Neural progenitor cell (in vitro differentiated cells): ENCODE results near the gene SHANK3.

Experiments
- EZH2phosphoT487 ChIP-seq: fragments of 200-600 bp; sonication (generic); IDR thresholded peaks from 2 replicates; pipeline ENCODE4 v1.6.1; 2017; ENCODE audit warnings: antibody characterized with exemption
- TF ChIP-seq, protein P1 (sequence below): fragments of 200-600 bp; sonication (generic); IDR thresholded peaks from 2 replicates; pipeline ENCODE4 v1.5.1; 2017; ENCODE audit warnings: antibody characterized with exemption, mild to moderate bottlenecking

DNA sequence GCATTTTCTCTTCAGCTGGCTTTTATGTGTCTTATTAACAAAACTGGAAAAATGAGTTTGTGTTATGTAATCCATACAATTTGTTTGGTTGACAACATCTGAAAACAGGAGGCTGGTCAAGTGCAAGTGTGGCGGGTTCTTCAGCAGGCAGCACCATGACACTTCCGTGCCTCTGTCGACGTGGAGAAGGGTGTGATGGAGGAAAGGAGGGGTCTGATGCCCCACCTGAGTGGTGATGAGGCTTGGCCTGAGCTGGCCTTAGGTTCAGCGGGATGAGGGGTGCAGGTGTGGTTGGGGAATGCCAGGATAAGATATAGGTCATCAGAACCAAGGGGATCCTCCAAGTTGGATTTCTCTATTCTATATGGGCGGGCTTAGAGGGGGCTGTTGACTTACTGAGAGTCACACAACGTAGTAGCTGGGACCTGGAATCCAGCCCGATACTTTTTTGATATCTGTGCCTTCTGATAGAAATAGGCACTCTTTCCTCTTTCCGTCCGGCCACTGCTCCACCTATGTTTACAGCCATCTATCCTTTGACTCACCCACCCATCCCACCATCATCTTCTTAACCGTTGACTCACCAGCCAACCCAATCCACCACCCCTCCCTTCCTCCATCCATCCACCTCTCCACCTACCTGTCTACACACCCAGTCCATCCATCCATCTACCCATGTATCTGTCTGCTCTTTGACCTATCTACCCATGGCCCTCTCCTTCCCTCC, 29.0 kb downstream of the SHANK3 start:
- TF ChIP-seq, protein P1, sequence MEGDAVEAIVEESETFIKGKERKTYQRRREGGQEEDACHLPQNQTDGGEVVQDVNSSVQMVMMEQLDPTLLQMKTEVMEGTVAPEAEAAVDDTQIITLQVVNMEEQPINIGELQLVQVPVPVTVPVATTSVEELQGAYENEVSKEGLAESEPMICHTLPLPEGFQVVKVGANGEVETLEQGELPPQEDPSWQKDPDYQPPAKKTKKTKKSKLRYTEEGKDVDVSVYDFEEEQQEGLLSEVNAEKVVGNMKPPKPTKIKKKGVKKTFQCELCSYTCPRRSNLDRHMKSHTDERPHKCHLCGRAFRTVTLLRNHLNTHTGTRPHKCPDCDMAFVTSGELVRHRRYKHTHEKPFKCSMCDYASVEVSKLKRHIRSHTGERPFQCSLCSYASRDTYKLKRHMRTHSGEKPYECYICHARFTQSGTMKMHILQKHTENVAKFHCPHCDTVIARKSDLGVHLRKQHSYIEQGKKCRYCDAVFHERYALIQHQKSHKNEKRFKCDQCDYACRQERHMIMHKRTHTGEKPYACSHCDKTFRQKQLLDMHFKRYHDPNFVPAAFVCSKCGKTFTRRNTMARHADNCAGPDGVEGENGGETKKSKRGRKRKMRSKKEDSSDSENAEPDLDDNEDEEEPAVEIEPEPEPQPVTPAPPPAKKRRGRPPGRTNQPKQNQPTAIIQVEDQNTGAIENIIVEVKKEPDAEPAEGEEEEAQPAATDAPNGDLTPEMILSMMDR, result no peak
- TF ChIP-seq EZH2phosphoT487, result no peak
